T-helper 2 cell treated with Interferon-gamma antibody and Interleukin-4, amounts not matched to agents 5 μg/mL and 100 μg/mL, for 36 hours (primary cell): Measurements from ENCODE around the gene TEDC1.

Source experiments
- DNase-seq: peaks from one replicate; pipeline ENCODE4 v3.0.0; 2021; ENCODE audit warnings: low spot score
- H3K27ac Mint-ChIP-seq: one replicate; pipeline ENCODE4 v1.8.0; 2021; ENCODE audit warnings: mild to moderate bottlenecking, mixed read lengths
- H3K27me3 Mint-ChIP-seq: one replicate; pipeline ENCODE4 v1.8.0; 2021; ENCODE audit warnings: low read depth, mixed read lengths
- H3K36me3 Mint-ChIP-seq: one replicate; pipeline ENCODE4 v1.8.0; 2021; ENCODE audit warnings: low read depth, mixed read lengths
- H3K4me1 Mint-ChIP-seq: one replicate; pipeline ENCODE4 v1.8.0; 2021; ENCODE audit warnings: low read depth, mixed read lengths
- H3K4me3 Mint-ChIP-seq: one replicate; pipeline ENCODE4 v1.8.0; 2022; ENCODE audit warnings: mild to moderate bottlenecking, moderate library complexity, mixed read lengths
- H3K9me3 Mint-ChIP-seq: one replicate; pipeline ENCODE4 v1.8.0; 2021; ENCODE audit warnings: mixed read lengths

TEDC1 gene

DNA sequence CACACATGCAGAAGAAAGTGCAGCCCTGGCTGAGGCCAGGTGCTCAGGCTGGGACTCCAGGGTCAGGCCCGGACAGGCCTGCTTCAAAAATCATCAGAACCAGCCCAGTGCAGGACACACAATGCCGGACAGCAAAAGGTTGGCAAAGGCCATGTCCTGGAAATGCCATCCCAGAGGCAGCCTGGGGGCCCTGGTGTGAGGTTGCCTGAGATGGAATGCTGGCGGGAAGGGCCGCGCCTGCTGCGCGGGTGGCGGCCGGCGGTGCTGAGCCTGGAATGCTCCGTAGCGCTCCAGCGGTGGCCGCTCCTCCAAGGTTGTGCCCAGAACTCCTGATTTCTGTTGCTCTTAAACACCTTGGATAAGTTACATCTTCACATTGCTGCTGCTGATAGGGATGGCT lies 38.1 kb upstream of the TEDC1 start:
- no peak for DNase-seq
- H3K36me3 Mint-ChIP-seq: peaks cover 18% of the 10 kb centered on the region
- peaks cover 1% of the 10 kb centered on the region for H3K4me1 Mint-ChIP-seq
- no peak overlapping the region for H3K4me3 Mint-ChIP-seq
- H3K27me3 Mint-ChIP-seq: no peaks in the 10 kb centered on the region
- H3K9me3 Mint-ChIP-seq: no peaks in the 10 kb centered on the region
- H3K27ac Mint-ChIP-seq: no peak overlapping the region

DNA sequence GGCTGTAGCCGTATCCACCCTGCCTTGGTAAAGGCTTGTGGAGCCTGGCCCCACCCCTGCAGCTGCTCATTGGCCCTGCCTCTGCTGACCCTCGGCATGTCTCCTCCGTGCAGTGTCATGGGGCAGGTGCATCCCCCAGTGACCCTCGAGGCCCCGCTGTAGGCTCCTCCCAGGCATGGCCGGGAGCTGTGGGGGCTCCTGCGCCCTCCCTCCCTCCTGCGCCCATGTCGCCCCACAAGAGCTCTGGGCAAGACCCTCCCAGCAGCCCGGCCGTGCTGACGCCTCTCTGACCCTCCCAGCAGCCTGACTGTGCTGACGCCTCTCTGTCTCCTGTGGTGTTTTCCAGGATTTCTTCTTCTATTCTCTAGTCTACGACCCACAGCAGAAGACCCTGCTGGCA lies 37.2 kb upstream of the TEDC1 start:
- Mint-ChIP-seq H3K4me1 (peaks cover 1% of the 10 kb centered on the region), H3K27ac (no peak overlapping the region), H3K36me3 (peaks cover 18% of the 10 kb centered on the region), H3K4me3 (no peak overlapping the region), H3K9me3 (no peaks in the 10 kb centered on the region), H3K27me3 (no peaks in the 10 kb centered on the region)
- no peak for DNase-seq

DNA sequence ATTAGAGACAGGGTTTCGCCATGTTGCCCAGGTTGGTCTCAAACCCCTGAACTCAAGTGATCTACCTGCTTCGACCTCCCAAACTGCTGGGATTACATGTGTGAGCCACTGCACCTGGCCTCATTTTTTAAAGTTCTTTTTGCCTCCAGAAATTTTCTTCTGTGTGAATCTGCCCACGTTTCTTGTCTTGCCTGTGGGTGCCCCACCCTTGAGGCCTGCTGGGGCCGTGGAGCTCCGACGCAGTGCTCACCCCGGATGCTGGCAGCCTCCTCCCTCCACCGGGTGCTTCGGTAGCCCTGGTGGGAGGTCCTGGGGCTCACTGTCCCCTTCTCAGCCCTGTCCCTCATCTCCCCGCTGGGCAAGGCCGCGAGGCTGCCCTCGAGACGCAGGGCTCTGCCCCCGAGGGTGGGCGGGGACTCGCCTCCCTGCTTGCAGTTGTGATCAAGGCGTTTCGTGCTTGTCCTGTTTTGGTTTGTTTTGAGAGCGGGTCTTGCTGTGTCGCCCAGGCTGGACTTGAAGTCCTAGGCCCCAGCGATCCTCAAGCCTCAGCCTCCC lies 35.9 kb upstream of the TEDC1 start:
- peaks cover 18% of the 10 kb centered on the region for H3K36me3 Mint-ChIP-seq
- no peaks in the 10 kb centered on the region for H3K9me3 Mint-ChIP-seq
- no peak overlapping the region for H3K27ac Mint-ChIP-seq
- H3K4me3 Mint-ChIP-seq: no peak overlapping the region
- peaks cover 1% of the 10 kb centered on the region for H3K4me1 Mint-ChIP-seq
- DNase-seq: no peak
- no peaks in the 10 kb centered on the region for H3K27me3 Mint-ChIP-seq

- no peak overlapping the region for H3K4me3 Mint-ChIP-seq
- H3K27ac Mint-ChIP-seq: no peak overlapping the region
- H3K4me1 Mint-ChIP-seq: peaks cover 1% of the 10 kb centered on the region
- DNase-seq: no peak
- no peaks in the 10 kb centered on the region for H3K9me3 Mint-ChIP-seq
- H3K36me3 Mint-ChIP-seq: peaks cover 20% of the 10 kb centered on the region
- no peaks in the 10 kb centered on the region for H3K27me3 Mint-ChIP-seq
Observed at GRCh38 chr14:105455766-105456660, 35.0 kb upstream of the TEDC1 start.

GRCh38 chr14:105456736-105457617 lies 34.1 kb upstream of the TEDC1 start:
- Mint-ChIP-seq H3K4me3 (no peak overlapping the region), H3K4me1 (peaks cover 1% of the 10 kb centered on the region), H3K27ac (no peak overlapping the region), H3K27me3 (no peaks in the 10 kb centered on the region), H3K36me3 (peaks cover 19% of the 10 kb centered on the region), H3K9me3 (no peaks in the 10 kb centered on the region)
- DNase-seq: no peak

DNA sequence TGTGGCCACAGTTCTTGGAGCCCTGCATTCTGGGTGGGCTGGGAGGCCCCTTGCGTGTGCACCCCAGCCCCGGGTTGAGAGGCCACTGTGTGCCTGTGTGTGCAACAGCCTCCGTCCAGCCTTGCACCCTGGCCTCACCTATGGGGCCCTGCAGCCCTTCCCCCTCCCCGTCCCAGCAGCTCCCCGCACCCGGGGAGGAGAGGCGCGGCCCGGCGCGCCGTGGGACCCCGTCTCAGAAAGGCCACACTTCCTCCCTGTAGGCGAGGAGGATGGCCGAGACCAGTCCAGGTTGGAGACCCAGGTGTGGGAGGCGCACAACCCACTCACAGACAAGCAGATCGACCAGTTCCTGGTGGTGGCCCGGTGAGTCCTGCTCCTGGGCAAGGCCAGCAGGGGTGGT lies 33.0 kb upstream of the TEDC1 start:
- no peaks in the 10 kb centered on the region for H3K9me3 Mint-ChIP-seq
- H3K27me3 Mint-ChIP-seq: no peaks in the 10 kb centered on the region
- no peak overlapping the region for H3K27ac Mint-ChIP-seq
- H3K4me3 Mint-ChIP-seq: no peak overlapping the region
- DNase-seq: no peak
- peaks cover 16% of the 10 kb centered on the region for H3K36me3 Mint-ChIP-seq
- no peaks in the 10 kb centered on the region for H3K4me1 Mint-ChIP-seq

GRCh38 chr14:105458571-105458970 lies 32.5 kb upstream of the TEDC1 start:
- no peaks in the 10 kb centered on the region for H3K27me3 Mint-ChIP-seq

GRCh38 chr14:105460116-105460515 lies 30.9 kb upstream of the TEDC1 start:
- H3K4me3 Mint-ChIP-seq: no peak overlapping the region
- H3K27me3 Mint-ChIP-seq: no peaks in the 10 kb centered on the region
- no peaks in the 10 kb centered on the region for H3K9me3 Mint-ChIP-seq
- no peak overlapping the region for H3K27ac Mint-ChIP-seq
- no peak for DNase-seq
- H3K36me3 Mint-ChIP-seq: peaks cover 8% of the 10 kb centered on the region
- no peaks in the 10 kb centered on the region for H3K4me1 Mint-ChIP-seq

More at GRCh38 chr14:105458571-105458970, 32.5 kb upstream of the TEDC1 start:
- Mint-ChIP-seq H3K4me3 (no peak overlapping the region), H3K9me3 (no peaks in the 10 kb centered on the region), H3K4me1 (no peaks in the 10 kb centered on the region), H3K36me3 (peaks cover 13% of the 10 kb centered on the region), H3K27ac (no peak overlapping the region)
- no peak for DNase-seq

DNA sequence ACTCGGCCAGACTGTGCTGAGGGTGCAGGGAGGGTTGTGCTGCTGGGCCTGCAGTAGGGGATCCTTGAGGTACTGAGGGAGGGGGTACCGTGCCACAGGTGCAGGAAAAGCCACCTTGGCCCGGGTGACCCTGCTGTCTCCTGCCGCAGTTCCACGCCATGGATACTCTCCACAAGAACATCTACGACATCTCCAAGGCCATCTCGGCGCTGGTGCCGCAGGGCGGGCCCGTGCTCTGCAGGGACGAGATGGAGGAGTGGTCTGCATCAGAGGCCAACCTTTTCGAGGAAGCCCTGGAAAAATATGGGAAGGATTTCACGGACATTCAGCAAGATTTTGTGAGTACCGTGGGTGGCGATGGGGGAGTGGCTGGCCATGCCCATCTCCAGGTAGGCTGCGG lies 30.4 kb upstream of the TEDC1 start:
- H3K9me3 Mint-ChIP-seq: no peaks in the 10 kb centered on the region
- H3K36me3 Mint-ChIP-seq: peaks cover 5% of the 10 kb centered on the region
- no peak for DNase-seq
- H3K4me1 Mint-ChIP-seq: no peaks in the 10 kb centered on the region
- no peak overlapping the region for H3K27ac Mint-ChIP-seq
- no peaks in the 10 kb centered on the region for H3K27me3 Mint-ChIP-seq
- no peak overlapping the region for H3K4me3 Mint-ChIP-seq

DNA sequence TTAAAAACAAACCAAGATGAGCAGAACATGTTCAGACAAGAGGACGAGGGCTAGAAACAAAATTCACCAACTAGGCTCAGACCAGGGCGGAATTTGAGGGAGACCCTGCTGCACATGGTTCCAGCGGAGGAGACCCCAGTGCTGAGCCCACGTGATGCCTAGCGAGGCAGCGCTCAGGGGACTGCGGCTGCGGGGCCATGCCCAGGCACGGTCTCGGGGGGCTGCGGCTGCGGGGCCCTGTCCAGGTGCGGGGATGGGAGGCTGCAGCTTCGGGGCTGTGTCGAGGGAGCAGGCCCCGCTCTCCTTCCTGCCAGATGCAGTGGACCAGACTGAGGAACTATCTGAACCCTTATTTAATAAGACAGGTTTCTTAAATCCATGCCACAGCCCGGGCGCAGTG lies 29.1 kb upstream of the TEDC1 start:
- no peaks in the 10 kb centered on the region for H3K27me3 Mint-ChIP-seq
- peaks cover 4% of the 10 kb centered on the region for H3K36me3 Mint-ChIP-seq
- H3K27ac Mint-ChIP-seq: no peak overlapping the region
- H3K4me1 Mint-ChIP-seq: no peaks in the 10 kb centered on the region
- no peak for DNase-seq
- H3K4me3 Mint-ChIP-seq: no peak overlapping the region
- H3K9me3 Mint-ChIP-seq: no peaks in the 10 kb centered on the region

GRCh38 chr14:105464501-105464900 lies 26.5 kb upstream of the TEDC1 start:
- no peak overlapping the region for H3K27ac Mint-ChIP-seq
- no peaks in the 10 kb centered on the region for H3K27me3 Mint-ChIP-seq
- no peak overlapping the region for H3K4me3 Mint-ChIP-seq
- peaks cover 4% of the 10 kb centered on the region for H3K36me3 Mint-ChIP-seq
- no peaks in the 10 kb centered on the region for H3K9me3 Mint-ChIP-seq
- H3K4me1 Mint-ChIP-seq: no peaks in the 10 kb centered on the region
- DNase-seq: no peak

GRCh38 chr14:105465209-105466031 lies 25.6 kb upstream of the TEDC1 start:
- peaks cover 4% of the 10 kb centered on the region for H3K36me3 Mint-ChIP-seq
- H3K27me3 Mint-ChIP-seq: no peaks in the 10 kb centered on the region
- no peak overlapping the region for H3K27ac Mint-ChIP-seq
- no peaks in the 10 kb centered on the region for H3K4me1 Mint-ChIP-seq
- DNase-seq: no peak
- no peaks in the 10 kb centered on the region for H3K9me3 Mint-ChIP-seq
- no peak overlapping the region for H3K4me3 Mint-ChIP-seq

GRCh38 chr14:105466531-105467248 lies 24.4 kb upstream of the TEDC1 start:
- peaks cover 1% of the 10 kb centered on the region for H3K36me3 Mint-ChIP-seq
- no peak overlapping the region for H3K27ac Mint-ChIP-seq
- DNase-seq: no peak
- no peaks in the 10 kb centered on the region for H3K9me3 Mint-ChIP-seq
- no peak overlapping the region for H3K4me3 Mint-ChIP-seq
- H3K27me3 Mint-ChIP-seq: no peaks in the 10 kb centered on the region
- H3K4me1 Mint-ChIP-seq: no peaks in the 10 kb centered on the region
